ENCODE data around the gene NOS2.

NOS2 gene

DNA sequence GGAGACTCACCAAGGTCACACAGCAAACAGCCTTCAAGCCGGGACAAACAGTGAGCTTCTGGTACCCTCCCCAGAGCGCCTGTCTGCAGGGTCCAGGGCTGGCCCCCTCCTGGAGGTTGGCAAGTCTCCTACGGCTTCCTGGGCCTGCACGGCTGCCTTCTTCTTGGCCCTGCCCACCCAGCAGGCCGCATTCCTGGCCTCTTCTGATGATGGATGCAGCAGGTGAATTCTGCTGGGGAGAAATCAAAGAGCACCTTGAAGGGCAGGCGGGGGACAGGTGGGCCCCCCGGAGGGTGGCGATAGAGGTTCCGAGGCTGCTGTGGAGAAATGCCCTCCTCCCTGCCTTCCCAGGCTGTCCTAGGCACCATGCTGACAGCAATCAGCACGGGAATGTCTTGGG, 3.8 kb upstream of the NOS2 start:
- no peaks in the 10 kb centered on the region for H4K20me1 ChIP-seq (ENCODE audit: low read depth, low read length)
- no peak overlapping the region for H2AFZ ChIP-seq (ENCODE audit: low read depth, low read length, severe bottlenecking)

GRCh38 chr17:27802962-27803680, 2.8 kb upstream of the NOS2 start:
- Histone ChIP-seq H3K27ac (ENCODE audit: low read depth, low read length) (no peak overlapping the region), H3K4me3 (ENCODE audit: insufficient read depth, low read length, poor library complexity, severe bottlenecking) (no peak overlapping the region), H2AFZ (ENCODE audit: low read depth, low read length, severe bottlenecking) (no peak overlapping the region), H3K36me3 (ENCODE audit: low read length) (no peaks in the 10 kb centered on the region), H3K9ac (ENCODE audit: low read length) (no peak overlapping the region), H3F3A (ENCODE audit: insufficient read depth) (no peaks in the 10 kb centered on the region), H3K79me2 (ENCODE audit: insufficient read depth, low read length) (no peaks in the 10 kb centered on the region), H4K20me1 (ENCODE audit: low read depth, low read length) (no peaks in the 10 kb centered on the region), H3K9me3 (ENCODE audit: insufficient read depth, low read length) (no peaks in the 10 kb centered on the region), H3K27me3 (ENCODE audit: low read length) (no peaks in the 10 kb centered on the region), H3K4me2 (ENCODE audit: low read depth, low read length, poor library complexity, severe bottlenecking) (no peak overlapping the region), H3K9me2 (replicated peaks; ENCODE audit: insufficient read depth, low read length) (no peaks in the 10 kb centered on the region)
- no peak for TF ChIP-seq EZH2phosphoT487 (conservative IDR thresholded peaks at IDR 0.05; ENCODE audit: low read length)
- no peak for TF ChIP-seq CTCF (IDR thresholded peaks at IDR 0.05; ENCODE audit: insufficient read depth, low read length, poor library complexity, severe bottlenecking)

More for the DNA sequence above, 3.8 kb upstream of the NOS2 start:
- Histone ChIP-seq H3K9me3 (ENCODE audit: insufficient read depth, low read length) (no peaks in the 10 kb centered on the region), H3K27ac (ENCODE audit: low read depth, low read length) (no peak overlapping the region), H3K9me2 (replicated peaks; ENCODE audit: insufficient read depth, low read length) (no peaks in the 10 kb centered on the region), H3K4me2 (ENCODE audit: low read depth, low read length, poor library complexity, severe bottlenecking) (no peak overlapping the region), H3K36me3 (ENCODE audit: low read length) (no peaks in the 10 kb centered on the region), H3K4me3 (ENCODE audit: insufficient read depth, low read length, poor library complexity, severe bottlenecking) (no peak overlapping the region), H3F3A (ENCODE audit: insufficient read depth) (no peaks in the 10 kb centered on the region), H3K9ac (ENCODE audit: low read length) (no peak overlapping the region), H3K79me2 (ENCODE audit: insufficient read depth, low read length) (no peaks in the 10 kb centered on the region), H3K27me3 (ENCODE audit: low read length) (no peaks in the 10 kb centered on the region)
- TF ChIP-seq EZH2phosphoT487 (conservative IDR thresholded peaks at IDR 0.05; ENCODE audit: low read length) (no peak), CTCF (IDR thresholded peaks at IDR 0.05; ENCODE audit: insufficient read depth, low read length, poor library complexity, severe bottlenecking) (no peak)

DNA sequence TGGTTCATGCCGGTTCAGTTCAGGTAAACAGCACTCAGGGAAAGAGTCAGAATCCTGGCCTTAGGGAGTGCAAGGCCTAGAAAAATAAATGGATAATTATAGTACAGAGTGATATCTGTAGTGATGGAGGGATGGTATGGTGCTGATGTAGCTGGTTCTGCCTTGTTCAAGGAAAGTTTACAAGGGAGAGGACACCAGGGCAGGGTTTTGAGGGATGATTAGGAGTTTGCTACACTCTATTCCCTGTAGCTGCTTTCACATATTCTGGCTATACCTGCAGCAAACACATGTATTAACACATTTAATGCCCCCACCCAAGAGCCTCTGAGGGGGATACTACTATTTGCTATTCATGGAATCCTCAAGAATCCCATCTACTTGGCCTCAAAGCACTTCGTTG, 1.7 kb upstream of the NOS2 start:
- no peak overlapping the region for H3K27ac ChIP-seq (ENCODE audit: low read depth, low read length)
- H2AFZ ChIP-seq (ENCODE audit: low read depth, low read length, severe bottlenecking) = no peak overlapping the region
- H3K79me2 ChIP-seq (ENCODE audit: insufficient read depth, low read length) = no peaks in the 10 kb centered on the region
- no peaks in the 10 kb centered on the region for H3K9me2 ChIP-seq (replicated peaks; ENCODE audit: insufficient read depth, low read length)
- no peak overlapping the region for H3K4me2 ChIP-seq (ENCODE audit: low read depth, low read length, poor library complexity, severe bottlenecking)
- H3K9me3 ChIP-seq (ENCODE audit: insufficient read depth, low read length) = no peaks in the 10 kb centered on the region
- H3K9ac ChIP-seq (ENCODE audit: low read length) = no peak overlapping the region
- H3K4me3 ChIP-seq (ENCODE audit: insufficient read depth, low read length, poor library complexity, severe bottlenecking) = no peak overlapping the region
- H3K27me3 ChIP-seq (ENCODE audit: low read length) = no peaks in the 10 kb centered on the region
- TF ChIP-seq EZH2phosphoT487 (conservative IDR thresholded peaks at IDR 0.05; ENCODE audit: low read length) = no peak
- TF ChIP-seq CTCF (IDR thresholded peaks at IDR 0.05; ENCODE audit: insufficient read depth, low read length, poor library complexity, severe bottlenecking) = no peak
- H3F3A ChIP-seq (ENCODE audit: insufficient read depth) = no peaks in the 10 kb centered on the region
- H4K20me1 ChIP-seq (ENCODE audit: low read depth, low read length) = no peaks in the 10 kb centered on the region
- H3K36me3 ChIP-seq (ENCODE audit: low read length) = no peaks in the 10 kb centered on the region

Measured in SU-DHL-6 (cell line).